ENCODE data around the gene ESCO1.

DNA sequence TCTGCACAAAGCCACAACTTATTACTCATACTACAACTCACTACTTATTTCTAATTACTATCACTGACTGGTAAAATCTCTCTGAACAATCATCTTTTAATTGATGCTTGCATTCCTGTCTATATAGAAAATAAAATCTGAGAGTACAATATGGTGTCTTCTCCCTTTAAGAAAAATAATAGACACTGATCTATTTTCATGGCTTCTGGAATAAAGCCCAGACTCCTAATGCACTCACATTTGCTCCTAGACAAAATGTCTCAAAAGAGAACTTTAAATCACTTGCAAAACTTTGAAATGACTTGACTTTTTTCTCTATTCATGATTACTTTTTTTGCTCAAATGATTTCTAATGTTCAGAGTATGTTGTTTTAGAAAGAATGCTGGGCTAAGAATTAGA lies 28.7 kb downstream of the ESCO1 start:
- TF ChIP-seq, protein P1, sequence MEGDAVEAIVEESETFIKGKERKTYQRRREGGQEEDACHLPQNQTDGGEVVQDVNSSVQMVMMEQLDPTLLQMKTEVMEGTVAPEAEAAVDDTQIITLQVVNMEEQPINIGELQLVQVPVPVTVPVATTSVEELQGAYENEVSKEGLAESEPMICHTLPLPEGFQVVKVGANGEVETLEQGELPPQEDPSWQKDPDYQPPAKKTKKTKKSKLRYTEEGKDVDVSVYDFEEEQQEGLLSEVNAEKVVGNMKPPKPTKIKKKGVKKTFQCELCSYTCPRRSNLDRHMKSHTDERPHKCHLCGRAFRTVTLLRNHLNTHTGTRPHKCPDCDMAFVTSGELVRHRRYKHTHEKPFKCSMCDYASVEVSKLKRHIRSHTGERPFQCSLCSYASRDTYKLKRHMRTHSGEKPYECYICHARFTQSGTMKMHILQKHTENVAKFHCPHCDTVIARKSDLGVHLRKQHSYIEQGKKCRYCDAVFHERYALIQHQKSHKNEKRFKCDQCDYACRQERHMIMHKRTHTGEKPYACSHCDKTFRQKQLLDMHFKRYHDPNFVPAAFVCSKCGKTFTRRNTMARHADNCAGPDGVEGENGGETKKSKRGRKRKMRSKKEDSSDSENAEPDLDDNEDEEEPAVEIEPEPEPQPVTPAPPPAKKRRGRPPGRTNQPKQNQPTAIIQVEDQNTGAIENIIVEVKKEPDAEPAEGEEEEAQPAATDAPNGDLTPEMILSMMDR (IDR thresholded peaks at IDR 0.05): no peak
- TF ChIP-seq ZFX (IDR thresholded peaks at IDR 0.05; ENCODE audit: borderline replicate concordance): no peak

Data from 22Rv1 (cell line).